Stimulated activated CD4-positive, alpha-beta T cell treated with anti-CD3 and anti-CD28 coated beads, TNF-alpha, amount 100 ng/mL, for 4 hours (primary cell): ENCODE measurements around the gene URB1.
"Not testable (repeated sequence)": the region's sequence is repeated elsewhere in the genome, so short reads cannot be mapped to it uniquely, and the experiment has no call there.

Experiments
- DNase-seq, 3 experiments: peaks; one replicate each; pipeline ENCODE4 v3.0.0-alpha.2; 2020; ENCODE audit warnings: low read depth in 3 of 3

The URB1 gene

DNA sequence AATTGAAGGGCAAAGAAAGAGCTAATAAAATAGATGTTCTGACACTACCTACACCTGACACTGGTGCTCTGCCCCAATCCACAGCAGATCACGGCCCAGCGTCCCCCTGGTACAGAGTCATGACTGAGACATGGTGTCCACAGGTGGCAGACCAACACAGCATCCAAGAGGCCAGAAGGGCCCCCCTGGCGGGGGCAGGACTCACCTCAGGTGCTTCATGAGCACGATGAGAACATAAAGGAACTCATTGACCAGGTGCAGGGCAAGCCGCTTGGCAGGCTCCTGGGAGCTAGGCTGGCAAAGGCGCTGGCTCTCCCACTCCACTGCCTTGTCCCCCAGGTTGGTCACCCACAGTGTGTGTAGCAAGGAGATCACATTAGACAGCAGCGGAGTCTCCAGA lies 73.8 kb downstream of the URB1 start:
- DNase-seq: no peak

DNA sequence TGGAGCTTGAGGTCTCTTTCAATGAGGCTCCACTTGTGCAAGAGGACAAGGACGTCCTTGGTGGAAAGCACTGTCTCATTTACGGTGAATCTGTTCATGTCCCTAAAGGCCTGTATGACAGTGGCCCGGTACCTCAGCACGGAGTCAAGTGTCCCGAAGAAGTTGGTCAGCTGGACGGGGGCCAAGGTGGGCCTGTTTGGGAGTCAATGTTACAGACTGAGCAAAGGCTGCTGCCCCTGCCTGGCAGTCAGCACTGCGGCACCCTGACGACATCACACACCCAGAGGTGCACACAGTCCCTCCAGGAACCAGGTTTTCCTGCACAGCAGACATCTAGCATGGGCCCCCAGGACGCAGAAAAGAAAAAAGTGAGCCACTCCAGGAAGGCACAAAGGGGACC lies 75.1 kb downstream of the URB1 start:
- no peak for DNase-seq

DNA sequence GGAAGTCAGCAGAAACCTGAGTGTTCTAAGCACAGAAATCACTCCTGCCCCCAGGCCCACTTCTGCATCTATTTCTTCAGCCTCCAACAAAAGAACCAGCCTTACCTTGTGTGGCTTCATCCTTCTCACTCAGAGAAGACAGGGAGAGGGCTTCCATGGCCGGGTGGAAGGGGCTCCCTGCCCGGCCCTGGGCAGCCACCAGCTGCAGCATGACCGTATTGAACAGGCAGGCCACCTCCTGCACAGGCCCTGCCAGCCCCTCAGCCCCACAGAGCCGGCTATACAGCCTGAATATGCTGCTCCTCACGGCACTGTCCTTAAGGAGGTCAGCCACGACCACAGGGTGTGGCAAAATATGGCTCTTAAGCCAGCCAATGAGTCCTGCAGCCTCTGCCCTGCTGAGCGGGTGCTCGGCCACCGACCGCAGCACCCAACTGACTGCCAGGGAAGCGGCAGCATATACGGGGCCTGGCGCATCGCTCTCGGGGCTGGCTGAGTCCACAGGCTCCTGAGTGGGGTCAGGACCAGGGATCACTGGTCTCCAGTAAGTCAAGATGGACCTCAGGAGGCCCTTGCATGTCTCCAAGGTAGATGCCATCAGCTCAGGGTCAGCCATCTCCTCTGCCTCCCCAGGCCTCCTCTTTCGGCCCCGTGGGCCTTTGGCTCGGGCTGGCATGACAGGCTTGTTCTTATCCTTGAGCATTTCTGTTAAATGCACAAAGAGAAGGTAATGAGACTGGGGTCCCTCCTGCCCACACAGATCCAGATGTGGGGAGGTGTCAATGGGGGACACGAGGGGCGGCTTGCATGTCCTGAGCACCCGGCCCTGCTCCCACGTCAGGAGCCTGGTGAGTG lies 76.2 kb downstream of the URB1 start:
- no peak for DNase-seq

DNA sequence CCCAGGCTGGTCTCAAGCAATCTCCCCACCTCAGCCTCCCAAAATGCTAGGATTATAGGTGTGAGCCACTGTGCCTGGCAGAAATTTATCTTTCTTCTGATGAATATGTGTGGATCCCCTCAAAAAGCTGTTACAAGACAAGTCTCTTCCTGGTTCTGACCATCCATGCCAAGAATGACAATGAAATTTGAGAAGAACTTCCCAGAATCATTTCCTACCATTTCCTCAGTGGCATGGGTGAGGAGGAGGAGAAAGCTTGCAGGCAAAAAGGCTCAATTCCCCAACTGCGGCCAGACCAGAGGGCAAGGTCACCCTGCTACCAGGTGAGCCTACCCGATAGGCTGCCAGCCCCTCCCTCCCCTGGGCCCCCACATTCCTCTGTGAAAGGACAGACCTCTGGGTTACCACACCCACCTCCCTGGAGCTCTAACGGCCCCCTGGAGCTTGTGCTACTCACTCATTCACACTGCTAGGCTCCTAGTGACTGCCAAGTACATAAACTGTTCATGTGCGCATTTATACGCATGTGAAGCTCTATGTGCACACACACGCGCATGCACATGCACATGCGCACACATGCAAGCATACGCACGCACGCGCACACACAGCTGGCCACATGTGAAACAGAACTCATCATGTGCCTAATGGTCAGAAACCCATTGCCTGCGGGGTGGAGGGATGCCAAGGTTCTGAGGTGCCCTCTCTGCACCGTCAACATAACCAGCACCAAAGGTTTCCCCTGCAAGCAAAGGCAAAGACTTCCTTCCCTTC lies 77.1 kb downstream of the URB1 start:
- no peak for DNase-seq

DNA sequence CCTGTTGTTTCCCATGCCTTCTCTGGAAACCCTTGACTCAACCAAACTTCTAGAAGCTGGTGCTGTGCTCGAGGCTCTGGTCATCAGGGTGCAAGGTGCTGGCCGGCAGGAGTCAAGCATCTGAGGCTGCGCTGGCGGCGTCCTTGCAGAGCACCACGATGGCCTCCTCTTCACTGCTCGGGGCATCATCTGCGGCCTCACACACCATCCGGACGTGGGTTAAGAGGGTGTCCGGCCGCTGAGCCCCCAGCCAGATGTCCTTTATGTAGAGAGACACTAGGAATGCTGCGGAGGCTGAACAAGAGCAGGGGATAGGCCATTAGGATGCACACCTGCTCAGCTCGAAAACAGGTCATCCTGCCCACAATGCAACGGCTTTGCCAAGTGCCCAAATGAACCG lies 78.0 kb downstream of the URB1 start:
- DNase-seq: no peak

DNA sequence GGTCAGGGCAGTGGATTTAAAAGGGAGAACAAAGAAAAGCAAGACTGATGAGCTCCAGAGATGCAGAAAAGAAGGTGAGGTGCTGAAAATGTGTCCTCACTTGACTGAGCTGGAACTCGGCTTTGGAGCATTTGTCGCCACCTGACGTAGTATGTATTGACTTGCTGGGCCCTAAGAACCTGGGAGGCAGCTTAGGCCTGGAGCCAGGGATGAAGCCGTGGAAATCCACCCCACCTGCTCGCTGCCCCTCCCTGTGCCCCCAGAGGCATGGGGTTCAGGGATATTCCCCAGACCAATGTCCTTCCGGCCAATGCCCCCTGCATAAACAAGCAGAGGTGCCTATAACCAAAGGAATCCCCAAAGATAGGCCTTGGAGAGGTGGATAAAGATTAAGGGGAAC lies 79.8 kb downstream of the URB1 start:
- no peak for DNase-seq

DNA sequence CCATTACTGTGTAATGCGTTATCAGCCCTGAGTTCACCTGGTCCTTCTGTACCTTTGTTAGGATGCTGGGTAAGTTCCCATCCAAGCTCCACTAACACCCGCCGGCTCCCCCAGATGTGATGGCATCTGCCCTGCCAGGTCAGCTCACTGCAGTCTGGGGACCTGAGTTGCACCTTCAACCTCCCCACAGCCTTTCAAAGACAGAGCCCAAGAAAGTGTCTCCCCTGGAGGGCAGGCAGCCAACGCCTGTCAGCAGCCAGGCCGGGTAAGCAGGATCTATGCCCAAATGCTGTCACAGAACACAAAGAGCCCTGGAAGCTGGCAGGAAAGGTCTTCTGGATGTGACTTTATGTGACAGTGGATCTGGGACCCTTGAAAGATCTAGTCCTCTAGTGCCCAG lies 80.5 kb downstream of the URB1 start:
- no peak for DNase-seq

DNA sequence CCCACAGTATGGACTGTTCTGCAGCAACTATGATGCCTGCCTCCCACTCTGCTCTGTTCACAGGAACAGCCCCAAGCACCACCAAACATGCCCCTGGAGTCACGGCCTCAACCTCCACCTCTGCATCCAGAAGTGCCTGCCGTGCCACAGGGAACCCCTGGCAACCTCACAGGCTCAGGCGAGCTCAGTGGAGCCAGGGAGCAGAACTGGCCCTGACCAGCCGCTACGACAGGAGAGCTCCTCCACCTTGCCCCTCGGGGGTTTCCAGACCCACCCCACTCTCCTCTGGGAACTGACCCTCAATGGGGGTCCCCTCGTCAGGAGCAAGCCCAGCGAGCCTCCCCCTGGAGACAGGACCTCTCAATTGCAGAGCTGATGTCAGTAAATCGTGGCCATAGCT lies 81.2 kb downstream of the URB1 start:
- no peak for DNase-seq

DNA sequence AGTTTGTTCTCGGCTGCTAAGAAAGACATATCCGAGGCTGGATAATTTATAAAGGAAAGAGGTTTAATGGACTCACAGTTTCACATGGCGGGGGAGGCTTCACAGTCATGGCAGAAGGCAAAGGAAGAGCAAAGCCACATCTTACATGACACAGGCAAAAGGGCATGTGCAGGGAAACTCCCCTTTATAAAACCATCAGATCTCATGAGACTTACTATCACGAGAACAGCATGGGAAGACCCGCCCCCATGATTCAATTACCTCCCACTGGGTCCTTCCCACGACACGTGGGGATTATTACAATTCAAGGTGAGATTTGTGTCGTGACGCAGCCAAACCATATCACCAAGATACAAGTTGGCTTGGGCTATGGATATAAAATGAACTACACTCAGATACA lies 81.8 kb downstream of the URB1 start:
- not testable (repeated sequence) for DNase-seq

DNA sequence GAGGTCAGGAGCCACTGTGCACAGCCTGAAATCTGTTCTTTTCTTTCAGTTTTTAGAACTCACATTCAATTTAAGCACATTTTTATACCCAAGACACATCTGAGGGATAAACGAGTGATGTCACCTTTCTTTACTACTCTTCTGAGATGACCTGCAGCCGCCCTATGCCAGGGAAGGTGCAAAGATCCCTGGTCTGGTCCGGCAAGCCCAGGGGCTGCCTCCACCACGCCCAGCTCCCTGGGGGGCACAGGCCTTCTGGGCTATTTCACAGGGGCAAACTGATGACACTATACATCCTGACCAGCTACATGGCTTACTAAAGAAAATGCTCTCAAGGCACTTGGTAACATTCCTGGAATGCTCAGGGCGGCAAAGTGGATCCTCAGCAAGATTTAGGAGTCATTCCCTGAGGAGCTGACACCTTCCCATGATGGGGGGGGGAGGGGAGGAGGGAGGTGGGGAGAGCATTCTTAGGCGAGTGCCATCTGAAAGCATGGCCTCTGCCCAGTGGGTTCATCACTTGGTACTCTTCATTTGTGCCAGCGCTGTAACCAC lies 82.8 kb downstream of the URB1 start:
- DNase-seq: no peak

DNA sequence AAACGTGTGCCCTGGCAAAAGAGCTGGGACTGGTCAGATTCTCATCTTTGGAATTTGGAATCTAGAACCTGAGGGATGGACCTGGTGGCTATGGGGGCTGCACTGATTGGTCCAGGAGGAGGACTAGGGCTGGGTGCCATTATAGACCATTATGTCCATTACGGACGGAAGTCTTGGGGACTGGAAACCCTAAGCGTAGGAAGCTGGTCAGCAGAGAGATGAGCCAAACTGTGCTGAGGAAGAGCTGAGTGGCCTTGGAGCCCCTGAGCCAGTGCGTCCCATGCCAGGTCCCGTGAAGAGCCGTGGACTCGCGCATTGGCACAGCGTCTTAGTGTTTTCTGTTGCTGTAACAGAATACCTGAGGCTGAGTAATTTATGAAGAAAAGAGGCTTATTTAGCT lies 84.1 kb downstream of the URB1 start:
- DNase-seq: no peak

DNA sequence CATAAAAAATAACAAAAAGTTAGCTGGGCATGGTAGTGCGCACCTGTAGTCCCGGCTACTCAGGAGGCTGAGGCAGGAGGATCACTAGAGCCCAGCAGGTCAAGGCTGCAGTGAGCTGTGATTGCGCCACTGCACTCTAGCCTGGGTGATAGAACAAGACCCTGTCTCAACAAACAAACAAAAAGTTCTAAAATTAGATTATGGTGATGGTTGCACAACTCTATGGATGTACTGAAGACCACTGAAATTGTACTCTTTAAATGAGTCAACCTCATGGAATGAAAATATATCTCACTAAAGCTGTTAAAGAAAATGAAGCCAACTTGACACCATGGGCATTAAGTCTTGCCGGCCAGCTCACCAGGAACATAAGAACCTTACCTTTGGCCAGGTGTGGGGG lies 85.1 kb downstream of the URB1 start:
- DNase-seq: no peak

DNA sequence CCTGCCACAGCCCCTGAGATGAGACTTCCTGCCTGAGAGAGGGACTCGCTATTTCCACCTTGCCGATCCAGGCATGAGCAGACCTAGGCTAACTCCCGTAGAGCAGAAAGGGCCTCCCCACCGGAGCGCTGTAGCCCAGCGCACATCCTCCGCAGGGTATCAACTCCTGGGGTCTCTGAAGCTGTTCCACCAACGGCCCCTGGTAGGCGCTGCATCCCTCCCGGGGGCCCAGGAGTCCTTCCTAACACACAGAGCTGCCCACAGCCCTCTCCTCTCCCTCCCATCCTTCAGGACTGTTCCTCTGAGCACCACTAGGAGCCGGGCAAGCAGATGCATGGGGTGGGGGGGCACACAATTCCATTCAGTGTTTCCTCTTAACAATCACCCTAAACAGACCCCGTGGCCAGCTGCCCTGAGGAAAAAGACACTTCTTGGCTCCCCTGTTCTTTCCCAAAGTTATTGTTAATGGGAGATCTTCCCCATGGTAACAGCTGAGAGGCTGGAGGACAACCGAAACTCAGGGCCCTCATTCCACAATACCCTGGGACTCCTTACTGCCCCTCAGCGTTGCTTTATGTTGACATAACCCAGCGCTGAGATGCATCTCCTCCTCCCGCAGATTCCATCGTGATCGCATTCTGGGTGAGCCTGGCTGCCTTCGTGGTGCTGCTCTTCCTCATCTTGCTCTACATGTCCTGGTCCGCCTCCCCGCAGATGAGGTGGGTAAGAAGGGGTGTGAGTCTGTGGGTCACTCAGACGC lies 86.6 kb downstream of the URB1 start:
- DNase-seq: no peak

DNA sequence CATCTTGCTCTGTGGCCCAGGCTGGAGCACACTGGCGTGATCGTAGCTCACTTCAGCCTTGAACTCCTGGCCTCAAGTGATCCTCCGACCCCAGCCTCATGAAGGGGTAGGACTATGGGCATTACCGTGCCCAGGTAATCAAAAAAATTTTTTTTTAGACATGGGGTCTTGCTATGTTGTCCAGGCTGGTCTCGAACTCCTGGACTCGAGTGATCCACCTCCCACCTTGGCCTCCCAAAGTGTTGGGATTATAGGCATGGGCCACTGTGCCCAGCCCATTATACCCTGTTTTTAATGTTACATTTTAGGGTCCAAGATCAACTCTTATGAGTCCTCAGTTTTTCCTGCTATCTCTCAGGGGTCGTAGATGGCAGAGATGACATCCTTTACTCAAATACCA lies 87.8 kb downstream of the URB1 start:
- DNase-seq: no peak

DNA sequence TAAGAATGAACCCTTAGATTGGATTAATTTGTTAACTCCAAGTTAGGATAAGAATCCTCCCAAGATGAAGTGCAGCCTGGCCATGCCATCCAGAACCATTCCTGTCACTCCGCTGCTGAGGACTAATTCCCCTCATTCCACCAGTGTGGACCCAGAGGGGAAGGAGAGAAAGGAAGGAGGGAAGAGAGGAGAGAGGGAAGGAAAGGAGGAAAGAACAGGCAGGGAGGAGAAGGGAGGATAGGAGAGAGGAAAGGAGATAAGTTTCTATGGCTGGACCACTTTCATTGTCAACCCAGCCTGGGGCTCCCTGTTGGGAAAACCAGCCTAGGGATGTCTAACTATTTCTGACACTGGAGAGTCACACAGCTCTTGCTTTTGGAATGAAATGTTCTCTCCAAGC lies 89.4 kb downstream of the URB1 start:
- DNase-seq: no peak

DNA sequence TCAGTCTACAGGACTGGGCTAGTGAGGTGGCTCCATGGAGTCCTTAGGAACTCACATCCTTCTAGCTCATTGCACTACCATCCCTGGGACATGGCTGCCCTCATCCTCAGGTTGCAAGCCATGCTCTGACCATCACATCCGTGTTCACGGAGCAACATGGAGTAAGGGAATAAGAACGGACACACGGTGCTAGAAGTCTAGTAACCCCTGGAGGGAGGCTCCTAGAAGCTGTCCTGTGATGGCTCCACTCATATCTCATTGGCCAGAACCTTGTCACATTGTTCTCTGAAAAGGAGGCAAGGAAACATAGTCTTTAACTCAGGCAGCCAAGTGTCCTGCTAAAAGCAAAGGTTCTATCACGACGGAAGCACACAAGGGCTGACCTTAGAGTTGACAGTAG lies 90.3 kb downstream of the URB1 start:
- no peak for DNase-seq

DNA sequence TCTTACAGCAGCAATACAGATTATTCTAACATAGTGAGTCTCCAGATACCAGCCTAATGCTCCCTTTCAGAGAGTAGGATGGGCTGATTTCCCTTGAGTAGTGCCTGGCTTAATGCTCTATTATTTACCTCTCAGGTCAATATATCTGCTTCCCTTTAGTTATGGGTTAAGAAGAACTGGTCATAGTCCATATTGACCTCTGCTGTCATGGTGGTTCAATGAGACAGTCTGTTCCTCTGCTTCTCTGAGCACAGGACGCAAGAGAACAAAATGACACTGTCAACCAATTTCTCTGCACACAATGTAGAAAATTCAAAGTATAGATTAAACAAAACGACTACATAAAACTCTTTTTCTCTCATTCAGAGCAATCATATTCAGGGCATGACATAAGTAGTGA lies 91.2 kb downstream of the URB1 start:
- DNase-seq: no peak

DNA sequence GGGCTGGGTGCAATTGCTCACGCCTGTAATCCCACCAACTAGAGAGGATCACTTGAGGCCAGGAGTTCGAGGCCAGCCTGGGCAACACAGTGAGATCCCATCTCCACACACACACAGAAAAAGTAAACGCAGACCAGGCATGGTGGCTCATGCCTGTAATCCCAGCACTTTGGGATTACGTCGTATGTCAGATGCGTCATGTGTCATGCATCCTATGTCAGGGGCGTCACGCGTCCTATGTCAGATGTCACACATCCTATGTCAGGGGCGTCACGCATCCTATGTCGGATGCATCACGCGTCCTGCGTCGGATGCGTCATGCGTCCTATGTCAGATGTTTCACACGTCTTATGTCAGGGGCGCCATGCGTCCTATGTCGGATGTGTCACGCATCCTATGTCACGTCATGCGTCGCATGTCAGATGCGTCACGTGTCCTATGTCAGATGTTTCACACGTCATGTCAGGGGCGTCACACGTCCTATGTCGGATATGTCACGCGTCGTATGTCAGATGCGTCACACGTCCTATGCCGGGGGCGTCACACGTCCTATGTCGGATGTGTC lies 92.6 kb downstream of the URB1 start:
- no peak for DNase-seq

DNA sequence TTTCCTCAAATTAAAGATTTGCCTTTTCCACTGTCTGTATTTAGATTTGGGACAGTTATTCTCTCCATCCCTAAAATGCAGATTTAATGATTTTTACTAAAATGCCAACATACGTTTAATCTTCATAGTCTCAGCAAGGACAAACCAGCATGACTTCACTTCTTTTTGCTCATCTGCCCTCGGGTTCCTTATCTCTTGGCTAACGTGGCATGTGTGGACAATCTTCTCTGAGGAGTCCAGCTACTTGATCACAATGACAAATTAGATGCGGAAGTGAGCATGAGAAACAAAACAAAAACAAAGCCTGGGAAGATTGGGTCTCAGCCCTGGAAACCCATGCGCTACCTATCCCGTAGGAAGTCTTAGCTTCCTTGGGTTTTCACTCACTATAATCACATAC lies 93.1 kb downstream of the URB1 start:
- no peak for DNase-seq

DNA sequence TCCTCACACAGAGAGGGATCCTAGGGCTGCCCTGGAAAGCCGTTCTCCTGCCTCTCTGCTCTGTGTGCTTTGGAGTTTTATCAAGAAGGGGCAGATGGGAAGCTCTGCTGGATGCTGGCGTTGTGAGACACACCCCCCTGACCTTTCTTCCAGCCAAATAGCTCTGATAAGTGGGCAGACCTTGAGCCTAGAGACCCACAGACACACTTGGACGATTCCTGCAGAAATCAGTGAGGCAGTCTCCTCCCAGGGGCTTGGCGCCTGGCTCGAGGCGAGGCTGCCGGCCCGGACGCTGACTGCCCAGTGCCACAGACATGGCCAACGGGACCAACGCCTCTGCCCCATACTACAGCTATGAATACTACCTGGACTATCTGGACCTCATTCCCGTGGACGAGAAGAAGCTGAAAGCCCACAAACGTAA lies 94.1 kb downstream of the URB1 start, which contains the start of gene MRAP:
MRAP (plus strand) TSS at position 198 of the 424 bp plus-strand sequence; CDS start at position 315, 117 bp downstream.
- DNase-seq: no peak

DNA sequence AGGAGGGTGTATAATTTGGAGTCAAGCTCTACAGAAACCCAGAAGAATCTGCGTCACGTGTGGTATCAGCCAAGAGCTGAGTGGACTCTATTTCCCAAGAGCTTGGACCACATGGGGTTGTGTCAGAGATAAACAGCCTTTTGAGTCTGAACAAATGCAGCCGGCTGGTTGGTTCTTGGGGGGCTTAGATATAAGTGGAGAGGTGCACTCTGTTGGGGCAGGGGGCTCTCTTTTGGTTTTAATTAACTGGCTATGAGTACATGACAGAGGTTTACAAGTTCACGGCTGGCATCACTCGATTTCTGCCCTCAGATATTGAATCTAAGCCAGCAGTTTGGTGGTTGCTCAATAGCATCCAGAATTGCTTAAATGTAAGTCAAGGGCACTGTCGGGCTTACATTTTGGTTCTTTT lies 94.7 kb downstream of the URB1 start:
- DNase-seq: no peak

DNA sequence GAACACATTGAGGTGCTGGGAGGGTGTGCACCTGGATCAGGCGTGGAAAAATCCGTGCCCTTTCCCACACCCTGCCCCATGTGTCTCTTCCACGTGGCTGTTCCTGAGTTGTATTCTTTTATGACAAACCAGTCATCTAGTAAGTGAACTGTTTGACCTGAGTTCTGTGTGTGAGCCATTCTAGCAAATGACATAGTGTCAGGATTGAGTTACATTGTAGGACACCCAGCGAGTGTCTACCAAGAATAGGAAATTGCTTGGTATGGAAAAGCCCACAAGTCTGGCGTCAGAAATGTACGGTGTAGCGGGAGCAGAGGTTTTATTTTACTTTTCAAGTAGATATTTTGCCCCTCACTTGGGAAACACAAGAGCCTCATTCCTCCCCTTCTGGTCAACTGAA lies 95.4 kb downstream of the URB1 start:
- no peak for DNase-seq
